Lower leg skin (tissue), 4 donors: Measurements from ENCODE around the gene LRRC72. TPM values are rescaled to one million over a fixed set of nuclear protein-coding genes. Genes with fewer than 3 reads are reported as not detected.

Source experiments
- DNase-seq, 2 donors: peaks; one replicate each; pipeline ENCODE4 v3.0.0-alpha.2; 2019; ENCODE audit warnings: low spot score in 2 of 2
- H3K4me3 ChIP-seq: fragments of 200-600 bp; sonication (generic); 2 replicates; pipeline ENCODE4 v1.5.1; 2017; ENCODE audit warnings: mild to moderate bottlenecking, low read depth; ENCODE audit not compliant: poor library complexity, severe bottlenecking
- POLR2A ChIP-seq, 2 donors: fragments of 450-650 bp; IDR thresholded peaks; one replicate each; pipeline ENCODE4 v1.6.1; 2016 to 2017; ENCODE audit warnings: antibody characterized with exemption in 2 of 2, mild to moderate bottlenecking in 1 of 2, moderate library complexity in 1 of 2
- WGBS, 2 donors: methylation state at CpG; one replicate each; pipeline ENCODE4 v1.1.5; 2018; 5-methylcytosine and 5-hydroxymethylcytosine counted together
- intact Hi-C: fragments of 100-400 bp; cut with DNase I; formaldehyde crosslinking; loops from one replicate; pipeline ENCODE4 v1.15.0; 2023; ENCODE audit warnings: low total_unique reads
- total RNA-seq, 4 donors: library from RNA; depleted of rRNA; stranded (reverse); fragments of >200 nt; gene quantifications; one replicate each; pipeline ENCODE4 v1.1.0, GENCODE V29; 2016
- TF ChIP-seq, protein P1 (sequence below), 3 donors: fragments of 450-650 bp; IDR thresholded peaks; one replicate each; pipeline ENCODE4 v1.5.1; 2016; ENCODE audit warnings: antibody characterized with exemption in 3 of 3, mild to moderate bottlenecking in 3 of 3, moderate library complexity in 2 of 3

The LRRC72 gene
- total RNA-seq, 4 donors from 2014 or later = not detected

DNA sequence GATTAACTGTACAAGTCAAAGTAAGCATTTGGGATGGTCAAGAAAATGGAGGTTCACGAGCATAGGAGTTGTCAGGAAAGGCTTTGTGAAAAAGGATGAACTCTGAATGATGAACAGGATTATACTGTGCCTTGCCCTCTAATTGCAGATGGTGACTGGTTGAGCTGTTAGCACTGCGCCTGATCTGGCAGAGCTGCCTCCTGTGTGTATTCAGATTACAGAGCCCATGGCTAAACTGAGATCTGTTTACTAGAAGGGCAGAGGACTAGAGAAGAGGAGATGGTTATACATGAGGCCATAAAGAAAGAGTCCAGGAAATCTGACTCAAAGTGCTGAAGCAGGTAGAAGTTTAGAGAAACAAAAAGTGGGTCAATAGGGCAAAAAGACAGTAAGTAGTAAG, 29.7 kb downstream of the LRRC72 start:
- intact Hi-C loops = no loop called here
- TF ChIP-seq, protein P1, sequence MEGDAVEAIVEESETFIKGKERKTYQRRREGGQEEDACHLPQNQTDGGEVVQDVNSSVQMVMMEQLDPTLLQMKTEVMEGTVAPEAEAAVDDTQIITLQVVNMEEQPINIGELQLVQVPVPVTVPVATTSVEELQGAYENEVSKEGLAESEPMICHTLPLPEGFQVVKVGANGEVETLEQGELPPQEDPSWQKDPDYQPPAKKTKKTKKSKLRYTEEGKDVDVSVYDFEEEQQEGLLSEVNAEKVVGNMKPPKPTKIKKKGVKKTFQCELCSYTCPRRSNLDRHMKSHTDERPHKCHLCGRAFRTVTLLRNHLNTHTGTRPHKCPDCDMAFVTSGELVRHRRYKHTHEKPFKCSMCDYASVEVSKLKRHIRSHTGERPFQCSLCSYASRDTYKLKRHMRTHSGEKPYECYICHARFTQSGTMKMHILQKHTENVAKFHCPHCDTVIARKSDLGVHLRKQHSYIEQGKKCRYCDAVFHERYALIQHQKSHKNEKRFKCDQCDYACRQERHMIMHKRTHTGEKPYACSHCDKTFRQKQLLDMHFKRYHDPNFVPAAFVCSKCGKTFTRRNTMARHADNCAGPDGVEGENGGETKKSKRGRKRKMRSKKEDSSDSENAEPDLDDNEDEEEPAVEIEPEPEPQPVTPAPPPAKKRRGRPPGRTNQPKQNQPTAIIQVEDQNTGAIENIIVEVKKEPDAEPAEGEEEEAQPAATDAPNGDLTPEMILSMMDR (IDR thresholded peaks at IDR 0.05) = no peak
- TF ChIP-seq POLR2A (IDR thresholded peaks at IDR 0.05) = no peak

DNA sequence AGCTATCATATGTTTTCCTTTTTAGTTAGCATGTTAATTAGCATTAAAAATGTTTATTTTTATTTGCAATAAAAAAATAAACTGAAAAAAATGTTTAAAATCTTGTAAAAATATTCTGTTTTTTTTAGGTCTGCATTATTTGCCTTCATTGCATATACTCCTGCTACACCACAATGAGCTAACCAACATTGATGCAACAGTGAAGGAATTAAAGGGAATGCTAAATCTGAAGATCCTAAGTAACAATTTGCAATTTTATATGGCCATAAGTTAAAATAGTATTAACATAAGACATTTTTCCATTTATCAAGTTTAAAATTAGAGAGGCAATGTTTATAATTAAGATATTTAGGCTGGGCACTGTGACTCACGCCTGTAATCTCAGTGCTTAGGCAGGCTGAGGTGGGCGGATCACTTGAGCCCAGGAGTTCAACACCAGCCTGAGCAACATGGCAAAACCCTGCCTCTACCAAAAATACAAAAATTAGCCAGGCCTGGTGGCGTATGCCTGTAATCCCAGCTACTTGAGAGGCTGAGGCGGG, 32.2 kb downstream of the LRRC72 start:
- no peak overlapping the region for H3K4me3 ChIP-seq
- intact Hi-C loops = no loop called here
- 85 to 91% methylated on average over 4 of the region's 4 CpGs for WGBS, 2 donors
- no peak for DNase-seq
- no peak for TF ChIP-seq POLR2A (IDR thresholded peaks at IDR 0.05)
- TF ChIP-seq, protein P1 (IDR thresholded peaks at IDR 0.05) = no peak

More for the DNA sequence above, 29.7 kb downstream of the LRRC72 start:
- H3K4me3 ChIP-seq = no peak overlapping the region
- no peak for DNase-seq
- WGBS, 2 donors = 69 to 71% methylated on average over 2 of the region's 2 CpGs

DNA sequence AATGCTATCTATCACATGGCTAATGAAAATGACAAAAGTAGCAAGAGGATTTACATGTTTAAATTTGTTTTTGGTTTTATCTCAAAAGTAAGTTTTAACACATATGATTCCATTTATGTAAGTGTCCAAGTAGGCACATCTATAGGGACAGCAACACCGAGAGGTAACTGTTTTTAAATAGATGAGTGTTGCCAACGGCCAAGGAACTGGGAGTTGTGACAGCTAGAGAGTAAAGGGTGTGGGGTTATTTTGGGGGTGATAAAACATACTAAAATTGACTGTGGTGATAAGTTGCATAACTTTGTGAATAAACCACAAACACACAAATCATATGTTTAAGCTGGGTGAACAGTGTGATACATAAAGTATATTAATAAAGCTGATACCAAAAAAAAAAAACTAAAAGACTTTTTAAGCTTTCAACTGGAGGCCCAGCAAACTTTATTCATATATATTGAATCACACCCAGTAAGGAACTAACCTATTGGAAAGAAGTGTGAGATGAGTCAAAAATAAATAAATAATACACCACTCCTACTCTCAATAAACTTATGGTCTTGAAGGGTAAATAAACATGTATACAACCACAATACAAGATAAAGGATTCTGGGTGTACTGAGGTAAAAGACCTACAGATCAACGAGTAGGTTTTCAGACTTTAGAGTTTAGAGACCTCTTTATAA, 33.0 kb downstream of the LRRC72 start:
- TF ChIP-seq POLR2A (IDR thresholded peaks at IDR 0.05) = no peak
- TF ChIP-seq, protein P1 (IDR thresholded peaks at IDR 0.05) = no peak
- intact Hi-C loops = loop anchor here (10.0 kb wide), 1 partner anchor 125 kb away; no protein-coding TSS in a partner anchor
- H3K4me3 ChIP-seq = no peak overlapping the region
- DNase-seq = no peak
- 76 to 82% methylated on average over 3 of the region's 3 CpGs for WGBS, 2 donors

DNA sequence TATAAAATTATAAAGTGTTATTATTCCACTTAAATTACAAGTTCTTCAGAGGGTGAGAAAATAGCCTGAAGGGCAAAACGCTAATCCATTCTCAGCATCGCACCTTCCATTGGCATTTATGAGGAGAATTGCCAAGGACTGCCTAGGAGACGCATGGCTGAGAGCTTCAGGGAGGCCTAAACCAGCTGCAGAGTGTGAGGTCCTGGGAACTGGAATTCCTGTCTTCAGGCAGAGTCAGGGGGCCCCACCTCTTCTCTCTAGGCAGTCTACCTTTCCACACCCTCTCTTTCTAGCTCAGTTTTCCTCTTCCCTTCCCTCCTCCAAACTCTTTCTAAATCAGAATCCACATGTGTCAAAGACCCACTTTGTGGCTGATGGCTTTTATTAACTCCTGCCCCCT, 35.3 kb downstream of the LRRC72 start:
- intact Hi-C loops = loop anchor here (10.0 kb wide), 1 partner anchor 127 kb away; no protein-coding TSS in a partner anchor
- no peak for DNase-seq
- H3K4me3 ChIP-seq = no peak overlapping the region
- no peak for TF ChIP-seq POLR2A (IDR thresholded peaks at IDR 0.05)
- TF ChIP-seq, protein P1 (IDR thresholded peaks at IDR 0.05) = no peak
- 64 to 73% methylated on average over 3 of the region's 3 CpGs for WGBS, 2 donors

DNA sequence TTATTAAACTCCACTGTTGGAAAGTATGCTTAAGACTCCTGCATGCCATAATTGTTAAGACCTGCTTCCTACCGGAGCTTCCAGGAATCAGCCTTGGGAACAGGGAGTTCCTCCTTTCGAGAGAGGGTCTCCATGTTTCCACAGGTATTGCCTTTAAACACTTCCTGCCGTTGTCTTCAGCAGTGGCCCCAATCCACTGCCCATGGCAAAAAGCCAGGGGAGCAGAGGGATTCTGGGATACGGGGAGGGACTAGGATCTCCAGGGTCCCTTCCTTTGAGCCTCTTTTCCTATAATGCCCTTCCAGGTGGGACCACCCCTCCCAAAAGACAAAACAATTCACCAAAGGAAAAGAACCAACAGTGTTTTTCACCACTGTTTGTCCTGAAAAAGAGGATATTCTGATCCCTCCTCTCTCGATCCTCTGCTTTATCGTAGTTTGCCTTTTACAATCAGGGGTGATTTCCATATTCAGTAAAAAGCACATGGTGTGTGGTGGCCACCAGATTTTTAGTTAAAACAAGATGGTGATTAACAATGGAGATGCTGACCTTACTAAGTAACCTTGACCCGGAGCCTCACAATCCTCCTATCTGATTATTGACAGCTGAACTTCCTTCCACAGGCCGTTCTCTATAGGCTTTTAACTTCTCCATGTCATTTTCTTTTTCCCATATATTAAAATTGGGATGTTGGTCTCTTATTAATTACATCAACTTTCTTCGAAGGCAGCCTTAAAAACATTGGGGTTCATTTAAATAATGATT, 36.0 kb downstream of the LRRC72 start:
- H3K4me3 ChIP-seq = no peak overlapping the region

More for the DNA sequence above, 36.0 kb downstream of the LRRC72 start:
- TF ChIP-seq, protein P1 (IDR thresholded peaks at IDR 0.05) = no peak
- no peak for DNase-seq
- 79 to 88% methylated on average over 9 of the region's 9 CpGs for WGBS, 2 donors
- intact Hi-C loops = loop anchor here (10.0 kb wide), 1 partner anchor 128 kb away; no protein-coding TSS in a partner anchor
